Forelimb muscle (tissue), 1 donor: ENCODE results near the gene SPRR5. TPM values are rescaled to one million over a fixed set of nuclear protein-coding genes. Genes with fewer than 3 reads are reported as not detected.

ENCODE experiments used
- DNase-seq: peaks from one replicate; pipeline ENCODE4 v3.0.0-alpha.2; 2013; ENCODE audit warnings: low read depth
- polyA plus RNA-seq: library from polyadenylated mRNA; unstranded; fragments of 120-200 nt; gene quantifications from one replicate; pipeline ENCODE4 v1.2.1, GENCODE V29; 2013; ENCODE audit not compliant: insufficient read length

Gene SPRR5, protein sequence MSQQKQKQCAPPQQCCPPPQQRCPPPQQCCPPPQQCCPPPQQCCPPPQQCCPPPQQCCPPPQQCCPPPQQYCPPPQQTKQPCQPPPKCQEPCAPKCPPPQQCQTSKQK
- not detected for polyA plus RNA-seq

DNA sequence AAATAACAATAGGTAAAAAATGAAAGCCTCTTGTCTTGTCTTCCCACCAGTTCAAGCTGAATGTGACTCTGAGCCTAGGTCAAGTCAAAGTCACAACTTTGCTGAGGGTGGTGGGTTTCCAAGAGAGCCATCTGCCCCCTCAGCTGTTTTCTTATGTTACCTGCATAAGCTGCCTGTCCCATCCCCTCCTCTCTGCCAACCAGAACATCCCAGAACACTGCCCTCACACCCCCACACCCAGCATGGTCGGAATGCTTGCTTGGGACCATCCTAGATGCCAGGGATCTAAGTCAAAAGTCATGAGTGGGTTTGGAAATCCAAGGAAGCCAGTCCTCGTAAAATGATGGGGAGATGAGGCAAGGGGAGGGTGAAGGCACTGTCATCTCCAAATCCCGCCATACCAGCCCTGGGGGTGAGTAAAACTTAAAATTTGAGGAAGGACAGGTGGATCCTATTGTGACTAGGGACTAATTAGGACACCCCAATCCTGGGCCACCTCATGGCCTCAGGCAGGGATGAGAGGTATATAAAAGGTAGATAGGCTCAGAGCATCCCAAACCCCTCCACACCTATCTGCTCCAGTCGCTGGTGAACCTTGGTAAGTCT is at the start of gene SPRR5:
Gene SPRR5, plus strand, starts transcription at position 556 of the 606 bp plus-strand sequence. CDS start 1,349 bp downstream, outside the sequence.
- no peak for DNase-seq

DNA sequence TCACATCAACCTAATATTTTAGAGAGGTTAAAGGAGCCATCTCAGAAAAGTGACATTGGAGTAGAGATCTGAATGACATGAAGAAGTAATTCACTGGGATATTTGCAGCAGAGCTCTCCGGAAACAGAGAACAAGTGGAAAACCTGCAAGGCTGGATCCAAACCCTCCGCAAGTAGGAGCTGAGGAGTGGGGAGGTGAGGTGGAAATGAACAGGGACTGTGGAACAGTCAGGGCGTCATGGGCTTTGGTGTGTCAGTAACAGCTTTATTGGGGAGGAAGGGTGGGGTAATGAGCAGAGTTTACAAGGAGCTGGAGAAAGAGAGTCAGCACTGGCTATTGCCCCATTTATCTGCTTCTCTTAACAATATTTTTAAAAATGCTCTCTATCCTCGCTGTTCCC is 48.0 kb upstream of the SPRR5 start:
- DNase-seq: no peak

DNA sequence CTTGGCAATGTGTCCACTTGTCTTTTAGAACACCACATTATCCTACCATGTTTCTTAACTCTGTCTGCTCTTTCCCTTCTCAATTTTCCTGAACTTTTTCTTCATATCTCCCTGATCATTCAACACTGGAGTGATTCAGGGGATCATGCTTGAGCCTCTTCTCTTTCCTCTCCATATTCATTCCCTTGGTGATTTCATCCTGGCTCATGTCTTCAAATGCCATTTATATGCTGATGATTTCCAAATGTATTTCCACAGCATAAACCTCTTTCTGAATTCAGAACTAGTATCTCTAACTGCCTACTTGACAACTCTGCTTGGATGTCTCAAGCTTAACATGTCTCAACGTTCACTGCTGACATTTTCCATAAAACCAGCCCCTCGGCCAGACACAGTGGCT is 47.1 kb upstream of the SPRR5 start:
- DNase-seq: no peak

DNA sequence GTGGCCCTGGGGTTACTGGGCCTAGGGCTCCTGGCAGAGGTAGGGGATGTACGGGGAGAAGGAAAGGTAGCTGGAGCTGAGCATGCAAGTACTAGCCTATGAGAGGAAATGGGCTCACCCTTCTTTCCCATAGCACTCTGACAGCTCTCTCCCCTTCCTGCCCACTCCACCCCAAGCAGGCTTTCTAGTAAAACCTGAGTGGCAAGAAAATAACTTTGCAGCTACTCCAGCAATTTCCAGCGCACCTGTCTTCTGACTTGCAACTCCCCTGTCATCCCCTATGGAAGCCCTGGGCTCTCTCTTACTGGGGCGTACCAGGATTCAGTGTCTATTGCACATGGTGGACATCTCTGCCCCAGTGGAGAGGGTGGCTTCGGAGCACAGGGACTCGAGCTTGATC is 45.4 kb upstream of the SPRR5 start:
- no peak for DNase-seq

DNA sequence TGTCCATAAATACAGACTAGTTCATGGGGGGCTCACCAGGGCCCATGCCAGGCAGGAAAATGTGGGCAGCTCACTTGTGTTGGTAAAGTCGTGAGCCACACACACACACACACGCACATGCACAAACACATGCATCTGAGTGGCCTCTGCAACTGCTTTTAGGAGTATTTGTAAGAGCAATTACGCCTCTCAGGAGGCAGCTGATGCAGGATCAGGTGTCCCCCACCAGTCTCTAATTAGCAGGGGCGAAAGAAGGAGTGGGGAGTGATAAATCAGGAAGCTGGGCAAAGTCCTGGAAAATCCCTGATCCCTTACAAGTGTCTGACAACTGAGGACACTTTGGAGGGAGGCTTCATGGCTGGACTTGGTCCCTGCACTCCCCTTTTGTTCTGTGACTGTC is 44.4 kb upstream of the SPRR5 start:
- no peak for DNase-seq

DNA sequence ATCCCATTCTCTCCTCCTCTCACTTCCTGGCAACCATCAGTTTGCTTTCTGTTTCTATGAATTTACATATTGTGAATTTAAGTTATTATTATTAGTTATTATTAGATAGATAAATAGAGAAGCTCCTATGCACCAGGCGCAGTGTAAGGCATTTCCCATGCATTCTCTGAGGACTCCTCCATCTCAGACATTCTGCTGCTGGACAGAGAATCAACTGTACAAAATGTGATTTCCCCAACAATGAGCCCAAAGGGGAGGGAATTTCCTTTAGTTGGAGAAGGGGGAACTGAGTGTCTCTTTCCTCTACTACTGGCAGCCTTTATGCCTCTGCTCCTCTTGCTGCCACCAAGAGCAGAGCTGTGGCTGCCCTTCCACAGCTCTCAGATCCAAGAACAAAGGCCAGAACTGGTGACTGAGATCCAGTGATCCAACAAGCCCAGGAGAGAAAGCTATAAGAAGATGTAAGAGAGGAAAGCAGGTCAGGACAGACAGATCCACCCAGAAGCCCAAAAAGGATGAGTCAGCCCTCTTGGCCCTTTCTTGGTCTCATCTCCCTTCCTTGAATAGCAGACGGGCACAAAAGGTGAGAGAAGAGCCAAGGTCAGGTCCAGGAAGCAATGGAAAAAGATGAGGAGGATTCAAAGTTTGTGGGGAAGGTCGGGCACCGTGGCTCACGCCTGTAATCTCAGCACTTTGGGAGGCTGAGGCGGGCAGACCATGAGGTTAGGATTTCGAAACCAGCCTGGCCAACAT is 42.1 kb upstream of the SPRR5 start:
- no peak for DNase-seq

DNA sequence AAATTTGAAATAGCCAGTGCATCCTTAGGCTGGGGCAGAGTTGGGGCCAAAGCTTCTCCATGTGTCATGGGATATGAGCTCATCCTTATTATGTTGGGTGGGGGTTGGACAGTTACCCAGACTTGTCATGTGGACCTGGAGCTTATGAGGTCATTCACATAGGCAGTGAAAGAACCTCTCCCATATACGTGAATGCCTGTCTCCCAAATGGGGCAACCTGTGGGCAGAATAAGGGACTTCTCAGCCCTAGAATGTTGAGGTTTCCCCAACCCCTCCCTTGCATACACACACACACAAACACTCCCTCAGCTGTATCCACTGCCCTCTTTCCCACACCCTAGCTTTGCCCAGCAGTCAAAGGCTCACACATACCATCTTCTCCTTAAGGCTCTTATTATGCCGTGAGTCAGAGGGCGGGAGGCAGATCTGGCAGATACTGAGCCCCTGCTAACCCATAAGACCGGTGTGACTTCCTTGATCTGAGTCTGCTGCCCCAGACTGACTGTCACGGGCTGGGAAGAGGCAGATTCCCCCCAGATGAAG is 40.9 kb upstream of the SPRR5 start:
- DNase-seq: no peak

DNA sequence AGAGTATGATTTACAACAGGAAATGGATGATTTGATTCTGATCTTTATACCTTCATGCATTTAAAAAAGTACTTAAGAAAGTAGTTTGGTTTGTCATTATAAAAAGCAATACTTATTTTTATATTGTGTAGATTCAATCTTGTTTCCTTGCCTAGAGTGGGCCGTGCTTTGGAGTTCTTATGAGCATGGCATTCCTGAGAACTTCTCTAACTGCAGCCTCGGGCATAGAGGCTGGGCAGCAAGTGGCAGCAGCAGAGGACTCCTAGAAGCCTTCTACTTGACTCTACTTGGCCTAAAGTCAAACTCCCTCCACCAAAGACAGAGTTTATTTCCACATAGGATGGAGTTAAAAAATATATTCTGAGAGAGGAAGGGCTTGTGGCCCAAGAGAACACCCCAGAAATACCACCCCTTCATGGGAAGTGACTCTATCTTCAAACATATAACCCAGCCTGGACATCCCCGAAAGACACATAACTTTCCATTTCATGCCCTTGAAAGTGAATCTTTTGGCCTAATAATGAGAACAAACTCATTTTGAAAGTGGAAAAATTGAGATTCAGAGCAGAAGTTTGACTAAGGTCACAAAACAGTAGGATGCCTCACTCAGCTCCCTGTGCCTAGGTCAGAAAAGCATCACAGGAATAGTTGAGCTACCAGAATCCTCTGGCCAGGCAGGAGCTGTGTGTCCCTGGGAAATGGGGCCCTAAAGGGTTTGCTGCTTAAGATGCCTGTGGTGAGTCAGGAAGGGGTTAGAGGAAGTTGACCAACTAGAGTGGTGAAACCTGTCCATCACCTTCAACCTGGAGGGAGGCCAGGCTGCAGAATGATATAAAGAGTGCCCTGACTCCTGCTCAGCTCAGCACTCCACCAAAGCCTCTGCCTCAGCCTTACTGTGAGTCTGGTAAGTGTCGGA is 39.1 kb upstream of the SPRR5 start, which contains the start of gene IVL:
Gene IVL, plus strand, starts transcription at position 861 of the 916 bp plus-strand sequence. CDS start 1,252 bp downstream, outside the sequence.
- DNase-seq: no peak

DNA sequence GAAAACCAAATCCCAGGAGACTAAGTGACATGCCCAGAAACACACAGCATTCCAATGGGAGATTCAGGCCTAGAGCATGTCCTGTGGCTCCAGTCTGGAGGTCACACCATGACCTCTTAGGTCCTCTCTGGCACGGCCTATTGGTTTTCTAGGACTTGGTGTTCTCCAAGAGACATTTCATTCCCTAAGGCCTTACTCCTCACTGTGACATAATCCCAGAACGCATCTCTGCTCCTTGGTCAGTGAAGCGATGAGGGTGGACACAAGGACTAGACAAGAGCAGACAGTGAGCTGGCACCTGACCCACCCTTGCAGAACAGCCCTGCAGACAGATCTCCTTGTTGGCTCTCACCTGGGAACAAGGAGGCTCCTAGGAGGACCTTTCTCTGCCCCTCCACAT is 37.8 kb upstream of the SPRR5 start:
- no peak for DNase-seq

DNA sequence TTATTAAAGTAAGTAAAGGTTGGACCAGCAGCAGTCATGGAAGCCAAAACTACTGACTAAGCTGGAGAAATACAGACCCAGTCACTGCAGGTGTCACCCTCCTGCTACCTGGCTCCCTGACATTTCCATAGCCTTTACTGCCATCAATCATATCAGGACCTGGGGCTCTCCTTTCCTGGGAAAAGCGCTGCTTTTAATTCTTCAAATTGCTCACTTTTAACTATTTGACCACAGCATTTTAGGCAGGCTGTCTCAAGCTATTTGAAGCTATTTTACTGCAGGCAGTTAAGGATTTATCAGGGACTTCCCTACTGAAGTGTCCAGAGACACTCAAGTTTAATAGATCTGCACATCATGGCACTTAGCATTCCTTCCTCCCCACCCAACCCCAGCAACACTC is 34.5 kb upstream of the SPRR5 start:
- no peak for DNase-seq

DNA sequence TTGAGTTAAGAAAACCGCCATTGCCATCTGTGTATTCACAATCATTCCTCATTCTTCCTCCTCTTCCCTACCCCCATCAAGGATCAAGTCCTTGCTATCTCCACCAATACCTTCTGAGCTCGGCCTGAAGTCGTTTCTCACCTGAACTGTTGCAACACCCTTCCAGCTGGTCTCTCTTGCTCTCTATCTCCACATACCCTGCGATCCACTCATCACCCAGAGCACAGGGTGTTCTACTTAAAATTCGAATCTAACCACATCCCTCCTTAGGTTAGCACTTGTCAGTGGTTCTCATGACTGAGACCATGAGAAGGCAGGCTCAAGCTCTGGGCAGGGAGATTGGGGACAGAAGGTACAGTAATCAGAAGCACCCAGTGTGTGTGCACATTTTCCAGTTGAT is 34.1 kb upstream of the SPRR5 start:
- no peak for DNase-seq

DNA sequence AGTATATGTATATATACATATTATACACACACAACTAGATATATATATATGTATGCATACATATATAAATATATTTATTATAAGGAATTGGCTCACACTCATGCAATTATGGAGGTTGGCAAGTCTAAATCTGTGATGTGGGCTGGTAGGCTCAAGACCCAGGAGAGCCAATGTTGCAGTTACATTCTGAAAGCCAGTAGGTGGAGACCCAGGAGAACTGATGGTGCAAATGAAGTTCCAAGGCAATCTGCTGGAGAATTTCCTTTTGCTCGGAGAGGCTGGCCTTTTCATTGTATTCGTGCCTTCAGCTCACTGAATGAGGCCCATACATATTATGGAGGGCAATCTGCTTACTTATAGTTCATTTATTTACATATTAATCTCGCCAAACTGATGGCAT is 29.2 kb upstream of the SPRR5 start:
- no peak for DNase-seq

DNA sequence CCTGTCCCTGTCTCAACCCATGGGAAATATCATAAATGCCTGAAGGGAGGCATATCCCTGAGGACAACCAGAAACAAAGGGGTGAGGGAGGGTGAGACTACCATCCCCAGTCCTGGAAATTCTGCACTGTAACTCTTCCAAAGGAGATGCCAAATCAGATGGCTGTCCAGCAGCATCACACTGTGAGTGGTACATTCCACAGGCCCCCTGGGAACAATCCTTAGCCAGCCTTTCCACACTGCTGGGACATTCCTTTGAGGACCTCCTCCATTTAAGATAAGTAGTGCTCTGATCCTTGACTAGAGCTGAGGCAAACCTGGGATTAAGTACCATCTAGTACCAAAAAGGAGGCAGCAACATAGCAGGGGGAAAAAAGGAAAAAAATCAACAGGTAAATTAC is 27.9 kb upstream of the SPRR5 start:
- DNase-seq: no peak

DNA sequence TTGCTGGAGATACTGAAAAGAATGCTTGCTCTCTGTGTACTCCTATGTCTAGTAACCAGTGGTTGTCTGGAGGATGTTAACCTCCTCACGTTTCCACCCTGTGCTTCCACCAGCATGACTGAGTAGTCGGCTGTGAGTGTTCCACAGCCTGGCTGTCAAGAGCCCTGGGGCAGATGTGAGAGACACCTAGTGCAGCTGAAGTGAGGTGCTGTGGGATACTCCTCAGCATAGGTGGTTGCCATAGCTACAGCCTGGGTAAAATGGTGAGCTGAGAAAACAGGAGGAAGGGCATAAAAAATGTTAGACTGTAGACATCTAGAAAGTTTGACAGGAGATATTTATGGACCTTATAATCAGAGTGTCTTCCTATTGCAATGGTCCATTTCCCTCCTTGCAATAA is 22.8 kb upstream of the SPRR5 start:
- DNase-seq: no peak

DNA sequence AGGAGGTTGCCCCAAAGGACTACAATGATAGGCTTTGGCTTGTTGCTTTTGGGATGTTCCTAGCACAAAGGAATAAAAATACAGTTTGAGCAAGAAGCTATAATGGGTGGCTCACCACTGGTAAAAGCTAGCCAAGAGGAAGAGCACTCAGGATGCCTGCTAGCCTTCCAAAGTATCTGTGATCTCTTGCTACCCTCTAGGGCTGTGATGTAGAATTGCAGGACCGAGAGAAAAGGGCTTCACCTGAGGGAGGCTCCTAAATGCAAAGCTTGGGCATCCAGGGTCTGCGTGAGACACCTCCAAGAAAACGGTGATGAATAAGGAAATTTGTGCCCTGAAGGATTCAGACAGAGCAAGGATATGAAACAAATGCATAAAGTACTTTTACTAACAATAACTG is 20.9 kb upstream of the SPRR5 start:
- DNase-seq: no peak

DNA sequence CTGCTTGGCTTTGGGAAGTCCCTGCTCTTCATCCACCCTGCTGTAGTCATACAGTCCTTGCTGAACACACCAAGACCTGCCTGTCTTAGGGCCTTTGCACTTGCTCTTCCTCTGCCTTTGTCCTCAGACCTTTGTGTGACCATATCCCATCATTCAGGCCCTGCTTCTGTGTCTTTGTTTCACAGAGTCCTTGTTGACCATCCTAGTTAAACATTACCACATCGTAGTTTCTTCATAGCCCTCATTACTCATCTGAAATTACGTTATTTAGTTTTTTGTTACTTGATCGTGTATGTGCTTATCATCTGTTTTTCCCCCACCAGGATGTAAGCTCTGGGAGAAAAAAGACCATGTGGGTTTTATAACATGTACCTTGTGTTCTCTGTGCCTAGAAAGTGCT is 18.3 kb upstream of the SPRR5 start:
- no peak for DNase-seq

DNA sequence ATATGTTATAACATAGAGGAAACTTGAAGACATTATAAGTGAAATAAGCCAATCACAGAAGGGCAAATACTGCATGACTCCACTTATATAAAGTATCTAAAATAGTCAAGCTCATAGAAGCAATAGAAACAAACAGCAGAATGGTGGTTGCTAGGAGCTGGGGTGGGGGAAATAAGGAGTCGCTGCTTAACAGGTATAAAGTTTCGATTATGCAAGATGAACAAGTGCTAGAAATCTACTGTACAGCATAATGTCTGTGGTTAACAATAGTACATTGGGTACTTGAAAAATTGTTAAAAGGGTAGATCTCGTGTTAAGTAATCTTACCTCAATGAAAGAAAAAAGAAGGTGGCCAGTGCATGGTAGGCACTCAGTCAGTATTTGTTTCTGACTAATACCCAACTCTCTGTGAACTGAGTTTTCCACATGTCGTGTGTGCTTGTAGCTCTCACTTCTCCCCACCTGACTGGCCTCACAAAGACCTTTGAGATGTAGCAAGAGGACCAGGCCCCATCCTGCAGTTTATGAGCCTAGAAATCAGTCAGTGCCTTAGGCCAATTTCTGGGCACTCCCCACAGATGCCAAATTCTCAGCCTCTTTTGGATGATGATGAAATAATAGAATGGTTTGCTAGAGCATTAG is 14.7 kb upstream of the SPRR5 start:
- no peak for DNase-seq

DNA sequence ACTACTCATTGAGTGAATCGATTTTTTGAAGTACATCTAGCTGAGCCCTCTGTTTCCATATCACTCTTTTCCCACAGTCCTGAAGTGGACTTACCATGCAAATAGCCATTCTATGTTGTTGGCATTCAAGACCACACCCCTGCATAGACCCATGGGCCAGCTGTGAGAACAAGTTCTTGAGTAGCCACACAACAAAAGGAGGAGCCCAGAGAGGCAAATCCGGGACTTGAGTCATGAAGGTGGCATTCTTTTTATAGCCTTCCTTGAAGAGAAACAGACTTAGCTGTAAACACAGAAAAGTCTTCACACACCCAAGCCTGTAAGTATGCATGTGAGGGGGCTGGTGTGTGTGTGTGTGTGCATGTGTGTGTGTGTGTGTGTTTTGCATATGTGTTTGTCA is 13.8 kb upstream of the SPRR5 start:
- DNase-seq: no peak

DNA sequence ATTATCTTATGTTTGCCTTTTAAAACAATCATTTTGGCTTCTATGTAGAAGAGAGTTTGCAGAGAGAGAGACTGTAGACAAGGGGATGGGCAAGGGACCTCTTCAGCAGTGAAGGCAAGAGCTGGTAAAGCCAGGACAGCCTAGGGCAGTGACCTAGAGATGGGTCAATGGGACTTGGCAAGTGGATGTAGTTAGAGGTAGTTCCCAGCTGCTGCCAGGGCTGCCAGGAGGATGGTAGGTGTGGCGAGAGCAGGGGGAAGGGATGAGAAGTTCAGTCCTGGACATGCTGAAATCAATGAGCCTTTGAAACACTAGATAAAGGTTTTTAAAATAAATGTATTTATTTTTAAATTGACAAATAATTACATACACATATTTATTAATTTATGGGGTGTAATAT is 6.4 kb upstream of the SPRR5 start:
- DNase-seq: no peak

DNA sequence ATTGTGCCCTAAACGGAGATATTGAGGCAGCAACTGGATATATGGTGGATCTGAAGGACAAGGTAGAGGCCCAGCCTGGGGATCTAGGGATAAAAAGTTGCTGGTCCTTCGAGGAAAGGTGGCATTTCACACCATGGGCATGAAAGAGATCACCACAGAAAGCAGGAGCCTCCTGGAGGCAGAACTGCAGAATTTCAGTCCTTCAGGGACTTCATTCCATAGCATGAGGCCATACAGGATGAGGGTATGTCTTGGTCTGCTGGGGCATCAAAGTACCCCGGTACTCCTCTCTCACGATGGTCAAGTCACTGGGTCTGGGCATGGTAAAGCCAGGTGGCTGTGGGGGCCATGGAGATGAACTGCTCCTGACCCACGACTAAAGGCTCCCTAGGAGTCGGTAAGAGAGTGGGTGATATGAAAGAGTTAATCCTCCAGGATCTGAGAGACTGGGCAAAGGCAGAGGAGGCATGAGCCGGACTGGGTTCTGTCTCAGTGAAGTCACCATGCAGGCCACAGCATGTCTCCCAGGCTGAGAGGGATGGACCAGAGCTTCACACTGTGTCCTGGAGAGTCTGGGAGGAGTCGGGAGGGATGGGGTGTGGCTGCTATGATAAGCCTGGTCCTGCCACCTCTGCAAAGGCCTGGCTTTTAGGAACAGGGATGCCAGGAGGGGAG is 5.8 kb upstream of the SPRR5 start:
- DNase-seq: no peak

DNA sequence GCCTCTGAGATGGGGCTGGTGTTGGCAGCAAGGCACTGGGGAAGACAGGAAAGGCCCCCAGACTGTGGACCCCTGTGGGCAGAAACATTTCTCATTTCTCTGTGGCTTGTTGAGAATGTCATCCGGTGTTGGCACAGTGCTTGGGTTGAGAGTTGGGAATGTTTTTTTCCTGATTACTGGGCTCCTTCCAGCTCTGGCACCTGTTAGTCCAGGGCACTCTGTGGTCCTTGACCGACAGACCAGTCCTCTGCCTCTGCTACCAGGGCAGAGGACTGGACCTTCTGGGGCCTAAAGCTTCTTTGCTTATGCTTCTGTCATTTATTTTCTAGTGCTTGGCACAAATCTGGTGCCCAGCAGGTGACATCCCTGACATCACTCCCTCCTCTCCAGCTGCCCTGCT is 4.8 kb upstream of the SPRR5 start:
- no peak for DNase-seq
